ENCODE results near the gene RD3L. TPM values are rescaled to one million over a fixed set of nuclear protein-coding genes. Genes with fewer than 3 reads are reported as not detected.

RD3L gene
- total and polyA plus RNA-seq, 2 experiments from 2014 or later, result not detected

DNA sequence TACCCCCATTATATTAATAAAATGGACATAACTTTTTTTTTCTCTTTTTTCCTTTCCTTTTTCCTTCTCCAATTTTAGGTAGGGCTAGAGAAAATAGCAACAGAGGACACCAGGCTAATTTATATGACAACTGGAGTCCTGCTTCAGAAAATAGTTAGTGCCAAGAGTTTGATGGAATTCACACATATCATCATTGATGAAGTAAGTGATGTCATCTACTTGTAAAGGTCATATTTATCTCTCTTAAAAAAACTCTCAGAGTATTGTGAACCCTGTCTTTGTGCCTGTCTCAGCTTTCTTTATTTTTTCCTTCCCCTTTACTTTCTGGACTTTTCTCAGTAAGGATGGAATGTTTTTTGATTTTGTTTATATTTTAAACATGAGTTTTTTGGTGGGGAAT, 24.3 kb upstream of the RD3L start (continued):
- TF ChIP-seq, protein P1, sequence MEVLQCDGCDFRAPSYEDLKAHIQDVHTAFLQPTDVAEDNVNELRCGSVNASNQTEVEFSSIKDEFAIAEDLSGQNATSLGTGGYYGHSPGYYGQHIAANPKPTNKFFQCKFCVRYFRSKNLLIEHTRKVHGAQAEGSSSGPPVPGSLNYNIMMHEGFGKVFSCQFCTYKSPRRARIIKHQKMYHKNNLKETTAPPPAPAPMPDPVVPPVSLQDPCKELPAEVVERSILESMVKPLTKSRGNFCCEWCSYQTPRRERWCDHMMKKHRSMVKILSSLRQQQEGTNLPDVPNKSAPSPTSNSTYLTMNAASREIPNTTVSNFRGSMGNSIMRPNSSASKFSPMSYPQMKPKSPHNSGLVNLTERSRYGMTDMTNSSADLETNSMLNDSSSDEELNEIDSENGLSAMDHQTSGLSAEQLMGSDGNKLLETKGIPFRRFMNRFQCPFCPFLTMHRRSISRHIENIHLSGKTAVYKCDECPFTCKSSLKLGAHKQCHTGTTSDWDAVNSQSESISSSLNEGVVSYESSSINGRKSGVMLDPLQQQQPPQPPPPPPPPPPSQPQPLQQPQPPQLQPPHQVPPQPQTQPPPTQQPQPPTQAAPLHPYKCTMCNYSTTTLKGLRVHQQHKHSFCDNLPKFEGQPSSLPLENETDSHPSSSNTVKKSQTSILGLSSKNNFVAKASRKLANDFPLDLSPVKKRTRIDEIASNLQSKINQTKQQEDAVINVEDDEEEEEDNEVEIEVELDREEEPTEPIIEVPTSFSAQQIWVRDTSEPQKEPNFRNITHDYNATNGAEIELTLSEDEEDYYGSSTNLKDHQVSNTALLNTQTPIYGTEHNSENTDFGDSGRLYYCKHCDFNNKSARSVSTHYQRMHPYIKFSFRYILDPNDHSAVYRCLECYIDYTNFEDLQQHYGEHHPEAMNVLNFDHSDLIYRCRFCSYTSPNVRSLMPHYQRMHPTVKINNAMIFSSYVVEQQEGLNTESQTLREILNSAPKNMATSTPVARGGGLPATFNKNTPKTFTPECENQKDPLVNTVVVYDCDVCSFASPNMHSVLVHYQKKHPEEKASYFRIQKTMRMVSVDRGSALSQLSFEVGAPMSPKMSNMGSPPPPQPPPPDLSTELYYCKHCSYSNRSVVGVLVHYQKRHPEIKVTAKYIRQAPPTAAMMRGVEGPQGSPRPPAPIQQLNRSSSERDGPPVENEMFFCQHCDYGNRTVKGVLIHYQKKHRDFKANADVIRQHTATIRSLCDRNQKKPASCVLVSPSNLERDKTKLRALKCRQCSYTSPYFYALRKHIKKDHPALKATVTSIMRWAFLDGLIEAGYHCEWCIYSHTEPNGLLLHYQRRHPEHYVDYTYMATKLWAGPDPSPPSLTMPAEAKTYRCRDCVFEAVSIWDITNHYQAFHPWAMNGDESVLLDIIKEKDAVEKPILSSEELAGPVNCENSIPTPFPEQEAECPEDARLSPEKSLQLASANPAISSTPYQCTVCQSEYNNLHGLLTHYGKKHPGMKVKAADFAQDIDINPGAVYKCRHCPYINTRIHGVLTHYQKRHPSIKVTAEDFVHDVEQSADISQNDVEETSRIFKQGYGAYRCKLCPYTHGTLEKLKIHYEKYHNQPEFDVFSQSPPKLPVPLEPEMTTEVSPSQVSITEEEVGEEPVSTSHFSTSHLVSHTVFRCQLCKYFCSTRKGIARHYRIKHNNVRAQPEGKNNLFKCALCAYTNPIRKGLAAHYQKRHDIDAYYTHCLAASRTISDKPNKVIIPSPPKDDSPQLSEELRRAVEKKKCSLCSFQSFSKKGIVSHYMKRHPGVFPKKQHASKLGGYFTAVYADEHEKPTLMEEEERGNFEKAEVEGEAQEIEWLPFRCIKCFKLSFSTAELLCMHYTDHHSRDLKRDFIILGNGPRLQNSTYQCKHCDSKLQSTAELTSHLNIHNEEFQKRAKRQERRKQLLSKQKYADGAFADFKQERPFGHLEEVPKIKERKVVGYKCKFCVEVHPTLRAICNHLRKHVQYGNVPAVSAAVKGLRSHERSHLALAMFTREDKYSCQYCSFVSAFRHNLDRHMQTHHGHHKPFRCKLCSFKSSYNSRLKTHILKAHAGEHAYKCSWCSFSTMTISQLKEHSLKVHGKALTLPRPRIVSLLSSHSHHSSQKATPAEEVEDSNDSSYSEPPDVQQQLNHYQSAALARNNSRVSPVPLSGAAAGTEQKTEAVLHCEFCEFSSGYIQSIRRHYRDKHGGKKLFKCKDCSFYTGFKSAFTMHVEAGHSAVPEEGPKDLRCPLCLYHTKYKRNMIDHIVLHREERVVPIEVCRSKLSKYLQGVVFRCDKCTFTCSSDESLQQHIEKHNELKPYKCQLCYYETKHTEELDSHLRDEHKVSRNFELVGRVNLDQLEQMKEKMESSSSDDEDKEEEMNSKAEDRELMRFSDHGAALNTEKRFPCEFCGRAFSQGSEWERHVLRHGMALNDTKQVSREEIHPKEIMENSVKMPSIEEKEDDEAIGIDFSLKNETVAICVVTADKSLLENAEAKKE (CRISPR knock-in tag; IDR thresholded peaks at IDR 0.05), result no peak
- TF ChIP-seq, protein P2, sequence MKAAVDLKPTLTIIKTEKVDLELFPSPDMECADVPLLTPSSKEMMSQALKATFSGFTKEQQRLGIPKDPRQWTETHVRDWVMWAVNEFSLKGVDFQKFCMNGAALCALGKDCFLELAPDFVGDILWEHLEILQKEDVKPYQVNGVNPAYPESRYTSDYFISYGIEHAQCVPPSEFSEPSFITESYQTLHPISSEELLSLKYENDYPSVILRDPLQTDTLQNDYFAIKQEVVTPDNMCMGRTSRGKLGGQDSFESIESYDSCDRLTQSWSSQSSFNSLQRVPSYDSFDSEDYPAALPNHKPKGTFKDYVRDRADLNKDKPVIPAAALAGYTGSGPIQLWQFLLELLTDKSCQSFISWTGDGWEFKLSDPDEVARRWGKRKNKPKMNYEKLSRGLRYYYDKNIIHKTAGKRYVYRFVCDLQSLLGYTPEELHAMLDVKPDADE (IDR thresholded peaks at IDR 0.05), result no peak
- no peak for TF ChIP-seq EZH2phosphoT487 (IDR thresholded peaks at IDR 0.05; ENCODE audit: unreplicated experiment)

DNA sequence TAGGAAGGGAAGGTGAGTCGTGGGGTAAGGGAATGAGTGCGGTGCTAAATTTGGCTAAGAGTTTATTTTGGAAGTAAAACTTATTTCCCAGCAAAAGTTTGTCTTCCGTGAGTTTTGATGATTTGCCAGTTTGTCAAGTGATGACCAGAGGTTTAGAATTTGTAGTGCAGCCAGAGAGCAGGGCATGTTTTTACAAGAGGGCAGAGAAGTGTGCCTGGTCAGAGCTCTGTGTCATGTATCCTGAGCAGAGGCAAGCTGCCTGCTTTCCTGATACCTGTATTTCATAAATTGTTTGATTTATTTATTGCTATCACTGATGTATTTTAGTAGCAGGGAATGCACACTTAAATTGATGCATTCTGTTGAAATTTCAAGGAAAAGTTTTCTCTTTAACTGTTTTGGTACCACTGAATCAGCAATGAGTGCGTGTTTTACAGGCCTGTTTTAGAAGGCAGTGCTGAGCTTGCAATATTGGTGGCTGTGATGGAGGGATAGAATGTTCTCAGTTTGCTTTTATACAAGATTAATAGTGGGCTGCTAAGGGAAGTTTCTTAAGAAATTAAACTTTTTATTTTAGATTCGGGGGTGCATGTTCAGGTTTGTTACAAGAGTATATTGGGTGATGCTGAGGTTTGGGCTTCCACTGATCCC, 19.7 kb upstream of the RD3L start:
- no peak overlapping the region for H2AFZ ChIP-seq
- DNase-seq (ENCODE audit: low spot score) (no peak), ATAC-seq (no peak)
- no peaks in the 10 kb centered on the region for H3K9me2 ChIP-seq (ENCODE audit: insufficient read depth)
- no peak overlapping the region for H3K4me3 ChIP-seq
- H3K27ac ChIP-seq (ENCODE audit: low read depth), result no peak overlapping the region
- no peak overlapping the region for H3K4me3 Mint-ChIP-seq
- no peak overlapping the region for H3K27ac Mint-ChIP-seq
- H4K20me1 ChIP-seq (replicated peaks; ENCODE audit: insufficient read depth), result no peaks in the 10 kb centered on the region
- H3F3A ChIP-seq (replicated peaks; ENCODE audit: low read depth), result no peaks in the 10 kb centered on the region
- no peaks in the 10 kb centered on the region for H3K36me3 ChIP-seq (ENCODE audit: insufficient read depth)
- TF ChIP-seq, protein P3, sequence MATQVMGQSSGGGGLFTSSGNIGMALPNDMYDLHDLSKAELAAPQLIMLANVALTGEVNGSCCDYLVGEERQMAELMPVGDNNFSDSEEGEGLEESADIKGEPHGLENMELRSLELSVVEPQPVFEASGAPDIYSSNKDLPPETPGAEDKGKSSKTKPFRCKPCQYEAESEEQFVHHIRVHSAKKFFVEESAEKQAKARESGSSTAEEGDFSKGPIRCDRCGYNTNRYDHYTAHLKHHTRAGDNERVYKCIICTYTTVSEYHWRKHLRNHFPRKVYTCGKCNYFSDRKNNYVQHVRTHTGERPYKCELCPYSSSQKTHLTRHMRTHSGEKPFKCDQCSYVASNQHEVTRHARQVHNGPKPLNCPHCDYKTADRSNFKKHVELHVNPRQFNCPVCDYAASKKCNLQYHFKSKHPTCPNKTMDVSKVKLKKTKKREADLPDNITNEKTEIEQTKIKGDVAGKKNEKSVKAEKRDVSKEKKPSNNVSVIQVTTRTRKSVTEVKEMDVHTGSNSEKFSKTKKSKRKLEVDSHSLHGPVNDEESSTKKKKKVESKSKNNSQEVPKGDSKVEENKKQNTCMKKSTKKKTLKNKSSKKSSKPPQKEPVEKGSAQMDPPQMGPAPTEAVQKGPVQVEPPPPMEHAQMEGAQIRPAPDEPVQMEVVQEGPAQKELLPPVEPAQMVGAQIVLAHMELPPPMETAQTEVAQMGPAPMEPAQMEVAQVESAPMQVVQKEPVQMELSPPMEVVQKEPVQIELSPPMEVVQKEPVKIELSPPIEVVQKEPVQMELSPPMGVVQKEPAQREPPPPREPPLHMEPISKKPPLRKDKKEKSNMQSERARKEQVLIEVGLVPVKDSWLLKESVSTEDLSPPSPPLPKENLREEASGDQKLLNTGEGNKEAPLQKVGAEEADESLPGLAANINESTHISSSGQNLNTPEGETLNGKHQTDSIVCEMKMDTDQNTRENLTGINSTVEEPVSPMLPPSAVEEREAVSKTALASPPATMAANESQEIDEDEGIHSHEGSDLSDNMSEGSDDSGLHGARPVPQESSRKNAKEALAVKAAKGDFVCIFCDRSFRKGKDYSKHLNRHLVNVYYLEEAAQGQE (IDR thresholded peaks at IDR 0.05; ENCODE audit: unreplicated experiment), result no peak
- TF ChIP-seq, protein P2 (IDR thresholded peaks at IDR 0.05), result no peak
- TF ChIP-seq, protein P4, sequence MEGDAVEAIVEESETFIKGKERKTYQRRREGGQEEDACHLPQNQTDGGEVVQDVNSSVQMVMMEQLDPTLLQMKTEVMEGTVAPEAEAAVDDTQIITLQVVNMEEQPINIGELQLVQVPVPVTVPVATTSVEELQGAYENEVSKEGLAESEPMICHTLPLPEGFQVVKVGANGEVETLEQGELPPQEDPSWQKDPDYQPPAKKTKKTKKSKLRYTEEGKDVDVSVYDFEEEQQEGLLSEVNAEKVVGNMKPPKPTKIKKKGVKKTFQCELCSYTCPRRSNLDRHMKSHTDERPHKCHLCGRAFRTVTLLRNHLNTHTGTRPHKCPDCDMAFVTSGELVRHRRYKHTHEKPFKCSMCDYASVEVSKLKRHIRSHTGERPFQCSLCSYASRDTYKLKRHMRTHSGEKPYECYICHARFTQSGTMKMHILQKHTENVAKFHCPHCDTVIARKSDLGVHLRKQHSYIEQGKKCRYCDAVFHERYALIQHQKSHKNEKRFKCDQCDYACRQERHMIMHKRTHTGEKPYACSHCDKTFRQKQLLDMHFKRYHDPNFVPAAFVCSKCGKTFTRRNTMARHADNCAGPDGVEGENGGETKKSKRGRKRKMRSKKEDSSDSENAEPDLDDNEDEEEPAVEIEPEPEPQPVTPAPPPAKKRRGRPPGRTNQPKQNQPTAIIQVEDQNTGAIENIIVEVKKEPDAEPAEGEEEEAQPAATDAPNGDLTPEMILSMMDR (conservative IDR thresholded peaks at IDR 0.05; ENCODE audit: low read depth in 2 of 2), result no peak
- TF ChIP-seq POLR2AphosphoS5 (IDR thresholded peaks at IDR 0.05; ENCODE audit: low read depth) (no peak), NANOG (IDR thresholded peaks at IDR 0.05; ENCODE audit: borderline replicate concordance) (no peak), ZNF331 (CRISPR knock-in tag; IDR thresholded peaks at IDR 0.05; ENCODE audit: low read depth) (no peak), STAT1 (IDR thresholded peaks at IDR 0.05; ENCODE audit: unreplicated experiment) (no peak)
- H3K4me1 ChIP-seq (ENCODE audit: insufficient read depth), result no peaks in the 10 kb centered on the region
- H3K79me2 ChIP-seq (replicated peaks; ENCODE audit: insufficient read depth), result no peaks in the 10 kb centered on the region
- H3K36me3 Mint-ChIP-seq (ENCODE audit: low read depth), result no peaks in the 10 kb centered on the region
- H3K4me1 Mint-ChIP-seq, result no peaks in the 10 kb centered on the region
- no peaks in the 10 kb centered on the region for H3K27me3 Mint-ChIP-seq (ENCODE audit: insufficient read depth, low read depth, poor library complexity)
- H3K27me3 ChIP-seq (ENCODE audit: insufficient read depth), result no peaks in the 10 kb centered on the region
- no peak overlapping the region for H3K4me2 ChIP-seq
- H3K9me3 Mint-ChIP-seq, result no peaks in the 10 kb centered on the region

Data from GM23338 (cell line).